GM23338 (cell line): Measurements from ENCODE around the gene IFI6.

Source experiments
- EZH2 ChIP-seq: fragments of 200-600 bp; sonication (generic); IDR thresholded peaks from one replicate; pipeline ENCODE4 v1.8.0; 2017; ENCODE audit warnings: antibody characterized with exemption, mild to moderate bottlenecking, low read depth; ENCODE audit not compliant: unreplicated experiment
- JUNB ChIP-seq: IDR thresholded peaks from one replicate; pipeline ENCODE4 v1.6.1; 2016; ENCODE audit warnings: antibody characterized with exemption; ENCODE audit not compliant: unreplicated experiment
- POLR2AphosphoS5 ChIP-seq: IDR thresholded peaks from 2 replicates; pipeline ENCODE4 v1.6.1; 2016; ENCODE audit warnings: antibody characterized with exemption, low read depth
- TF ChIP-seq, protein P1 (sequence below), 2 experiments: fragments of 200-600 bp in 1 of 2; sonication (generic) in 1 of 2; conservative IDR thresholded peaks; 2 replicates each; pipeline versions ENCODE4 v1.5.1 to v1.6.1; 2016 to 2017; ENCODE audit warnings: antibody characterized with exemption in 2 of 2, low read depth in 2 of 2, mild to moderate bottlenecking in 2 of 2, moderate library complexity in 1 of 2

DNA sequence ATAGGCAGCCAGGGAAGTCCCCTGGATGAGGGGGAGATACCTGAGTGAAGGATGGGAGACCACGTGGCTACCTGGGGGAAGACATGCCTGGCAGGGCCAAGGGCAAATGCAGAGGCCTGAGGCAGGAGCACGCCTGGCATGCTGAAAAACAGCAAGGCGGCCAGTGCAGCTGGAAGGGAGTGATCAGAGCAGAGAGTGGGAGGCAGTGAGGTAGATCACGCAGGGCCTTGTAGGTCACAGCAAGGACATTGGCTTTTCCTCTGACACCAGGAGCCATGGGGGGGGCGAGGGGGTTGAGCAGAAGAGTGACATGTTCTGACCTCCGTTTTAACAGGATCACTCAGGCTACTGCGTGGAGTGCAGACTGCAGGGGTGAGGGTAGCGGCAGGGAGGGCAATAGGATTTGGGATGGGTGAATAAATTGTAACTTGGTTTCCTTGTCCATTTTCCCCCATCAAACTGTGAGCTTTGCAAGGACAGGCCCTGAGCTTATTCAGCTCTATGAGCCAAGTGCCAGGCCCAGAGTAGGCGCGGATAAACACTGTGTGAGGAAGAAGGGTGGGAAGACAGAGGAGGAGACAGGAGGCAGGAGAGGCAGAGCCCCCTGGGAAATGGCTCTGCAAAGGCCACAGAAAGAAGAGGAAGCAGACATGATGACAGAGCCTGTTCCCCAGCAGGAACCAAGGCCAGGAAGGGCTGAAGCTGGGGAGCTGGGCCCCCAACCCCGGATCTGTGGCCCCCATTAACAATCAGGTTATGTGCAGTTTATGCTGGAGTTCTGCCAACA is 16.6 kb downstream of the IFI6 start:
- TF ChIP-seq, protein P1, sequence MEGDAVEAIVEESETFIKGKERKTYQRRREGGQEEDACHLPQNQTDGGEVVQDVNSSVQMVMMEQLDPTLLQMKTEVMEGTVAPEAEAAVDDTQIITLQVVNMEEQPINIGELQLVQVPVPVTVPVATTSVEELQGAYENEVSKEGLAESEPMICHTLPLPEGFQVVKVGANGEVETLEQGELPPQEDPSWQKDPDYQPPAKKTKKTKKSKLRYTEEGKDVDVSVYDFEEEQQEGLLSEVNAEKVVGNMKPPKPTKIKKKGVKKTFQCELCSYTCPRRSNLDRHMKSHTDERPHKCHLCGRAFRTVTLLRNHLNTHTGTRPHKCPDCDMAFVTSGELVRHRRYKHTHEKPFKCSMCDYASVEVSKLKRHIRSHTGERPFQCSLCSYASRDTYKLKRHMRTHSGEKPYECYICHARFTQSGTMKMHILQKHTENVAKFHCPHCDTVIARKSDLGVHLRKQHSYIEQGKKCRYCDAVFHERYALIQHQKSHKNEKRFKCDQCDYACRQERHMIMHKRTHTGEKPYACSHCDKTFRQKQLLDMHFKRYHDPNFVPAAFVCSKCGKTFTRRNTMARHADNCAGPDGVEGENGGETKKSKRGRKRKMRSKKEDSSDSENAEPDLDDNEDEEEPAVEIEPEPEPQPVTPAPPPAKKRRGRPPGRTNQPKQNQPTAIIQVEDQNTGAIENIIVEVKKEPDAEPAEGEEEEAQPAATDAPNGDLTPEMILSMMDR (conservative IDR thresholded peaks at IDR 0.05; ENCODE audit: low read depth in 2 of 2) = no peak
- TF ChIP-seq POLR2AphosphoS5 = no peak
- no peak for TF ChIP-seq EZH2
- TF ChIP-seq JUNB = no peak
